HG02852 (cell line): Measurements from ENCODE around the gene HIPK2.
"Not testable (repeated sequence)": the region's sequence is repeated elsewhere in the genome, so short reads cannot be mapped to it uniquely, and the experiment has no call there.

Experiments
- ATAC-seq: cut with Tn5 transposase; IDR thresholded peaks from one replicate; pipeline ENCODE4 v1.9.1; 2021; ENCODE audit warnings: mild to moderate bottlenecking, moderate library complexity; ENCODE audit not compliant: unreplicated experiment

Gene HIPK2

DNA sequence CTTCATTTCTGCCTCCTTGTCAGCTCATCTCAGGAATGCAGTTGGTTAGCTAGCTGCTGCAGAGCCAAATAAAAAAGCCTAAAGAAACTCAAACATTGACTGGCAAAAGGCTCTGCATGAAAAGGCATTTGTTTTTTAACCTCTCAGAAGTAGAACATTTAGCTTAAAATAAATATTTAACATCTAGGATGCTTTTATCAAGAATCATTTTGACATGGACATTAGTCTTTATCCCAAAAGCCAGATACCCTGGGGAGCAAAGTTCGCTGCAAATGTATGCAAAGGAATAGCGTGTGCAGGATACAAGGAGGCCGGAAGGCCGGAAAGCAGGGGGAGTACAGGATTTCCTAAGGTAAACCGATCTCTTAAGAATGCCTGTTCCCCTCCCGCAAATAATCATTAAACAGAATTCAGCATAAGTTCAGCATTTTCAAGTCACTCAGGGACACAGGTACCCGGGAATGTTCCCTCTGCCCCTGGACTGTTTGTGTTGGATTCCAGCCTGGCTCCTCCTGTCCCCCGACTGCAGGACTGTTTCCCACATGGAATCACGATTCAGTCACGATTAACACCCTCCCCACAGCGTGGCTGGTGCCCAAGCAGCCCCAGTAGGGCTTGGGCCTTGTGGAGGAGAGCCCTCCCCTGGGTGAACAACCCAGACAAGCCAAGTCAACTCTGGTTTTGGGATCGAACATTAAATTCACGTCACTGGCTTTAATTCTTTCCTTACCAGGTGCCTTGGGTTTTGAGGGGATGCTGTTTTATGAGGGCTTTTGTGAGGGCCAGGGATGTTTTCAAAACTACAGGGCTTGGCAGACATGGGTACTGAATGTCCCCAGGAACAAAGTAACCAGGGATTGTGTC lies 97.8 kb downstream of the HIPK2 start:
- no peak for ATAC-seq

GRCh38 chr7:139676390-139676789 lies 101.4 kb downstream of the HIPK2 start:
- no peak for ATAC-seq

DNA sequence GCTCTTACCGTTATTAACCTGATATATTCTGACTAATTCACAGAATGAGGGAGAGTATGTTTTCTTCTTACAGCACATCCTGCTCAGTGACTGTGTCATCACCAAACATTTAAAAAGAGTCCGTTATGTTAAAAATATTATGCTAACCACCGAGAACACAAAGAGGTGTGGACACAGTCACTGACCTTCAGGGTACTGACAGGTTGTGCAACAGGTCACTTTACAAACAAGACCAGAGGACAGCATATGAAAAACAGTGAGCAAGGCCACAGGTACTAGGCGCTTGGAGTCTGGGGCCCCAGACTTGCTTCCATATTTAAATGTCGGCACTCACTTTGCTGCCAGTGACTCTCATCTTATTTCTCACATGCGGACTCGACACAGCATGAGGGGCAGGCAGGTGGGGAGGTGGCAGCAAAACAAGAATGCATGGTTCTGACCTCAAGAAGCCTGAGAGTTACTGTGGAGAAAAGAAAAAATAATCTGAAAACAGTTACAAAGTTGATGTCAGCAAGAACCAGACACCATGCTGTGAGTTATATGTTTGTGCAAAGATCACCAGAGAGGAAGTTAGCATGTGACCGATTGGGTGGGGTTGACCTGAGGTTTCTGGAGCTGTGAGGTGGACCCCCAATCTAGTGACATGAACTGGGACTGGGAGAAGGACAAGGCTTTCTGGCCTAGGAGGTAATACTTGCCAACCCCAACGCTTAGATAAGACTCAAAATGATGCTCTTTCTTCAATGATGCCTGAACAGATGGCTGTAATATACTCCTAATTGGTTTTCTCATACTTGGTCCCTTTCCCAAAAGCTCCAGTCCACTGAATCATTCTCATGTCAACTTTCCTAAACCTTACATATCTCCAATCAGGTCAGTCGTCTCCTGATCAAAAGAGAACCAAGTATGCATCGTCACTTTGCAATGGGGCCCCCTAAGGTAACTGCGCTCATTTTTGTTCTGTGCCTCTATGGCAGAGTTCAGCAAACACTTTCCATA lies 102.4 kb downstream of the HIPK2 start:
- ATAC-seq = no peak

- no peak for ATAC-seq
These were observed 103.1 kb downstream of the HIPK2 start for GRCh38 chr7:139674752-139675126.

DNA sequence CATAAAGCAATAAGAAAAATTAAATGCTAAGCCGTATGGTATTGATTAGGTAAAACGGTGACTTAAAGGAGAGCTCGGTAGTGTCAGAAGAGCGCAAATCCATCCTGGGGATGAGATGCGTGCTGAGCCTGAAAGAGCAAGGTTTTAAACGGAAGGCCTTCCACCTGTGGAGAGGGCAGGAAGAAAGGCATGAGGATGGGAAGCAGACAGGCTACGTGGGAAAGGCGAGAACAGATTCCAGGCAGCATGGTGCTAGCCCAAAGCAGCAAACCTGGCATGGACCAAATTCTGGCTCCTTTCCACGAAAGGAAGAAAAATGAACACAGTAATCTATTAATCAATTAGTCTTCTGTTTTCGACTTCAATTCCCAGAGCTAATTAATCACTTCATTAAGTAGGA lies 103.5 kb downstream of the HIPK2 start:
- no peak for ATAC-seq

- no peak for ATAC-seq
These were observed 104.0 kb downstream of the HIPK2 start for GRCh38 chr7:139673762-139674161.

DNA sequence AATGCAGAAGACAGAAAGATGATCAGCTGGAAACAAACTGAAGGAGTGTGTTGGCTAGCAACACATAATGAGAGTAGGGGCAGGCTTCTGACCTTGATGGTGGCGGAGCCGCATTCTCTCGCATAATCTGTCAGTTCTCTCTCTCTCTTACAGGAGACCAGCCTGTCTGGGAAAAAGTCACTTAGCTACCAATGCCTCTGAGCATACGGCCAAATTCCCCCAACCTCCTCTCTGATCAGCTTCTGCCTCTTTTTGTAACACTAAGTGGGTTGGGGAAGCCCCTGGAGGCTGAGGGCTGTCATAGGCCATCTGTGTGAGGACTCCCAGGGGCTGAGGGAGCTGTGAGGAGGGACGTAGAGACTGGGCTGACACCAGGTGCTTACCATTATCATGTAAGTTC lies 104.6 kb downstream of the HIPK2 start:
- peak; percentile 87 for ATAC-seq

DNA sequence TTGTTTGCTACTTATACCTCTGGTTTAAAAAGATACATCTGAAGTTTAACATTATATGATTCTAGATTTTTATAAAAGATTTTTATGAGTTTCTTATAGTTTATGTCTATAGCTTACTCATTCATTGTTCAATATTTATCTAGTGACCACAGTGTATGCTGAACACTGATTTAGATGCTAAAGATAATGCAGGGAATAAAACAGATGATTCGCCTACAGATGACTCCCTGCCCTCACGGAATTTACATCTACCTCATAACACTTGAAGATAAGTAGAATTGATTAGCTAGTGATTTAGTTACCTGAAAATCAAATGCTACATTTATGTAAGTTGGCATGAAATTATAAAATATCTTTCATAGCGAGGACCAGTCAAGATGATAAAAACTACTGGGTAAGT lies 105.8 kb downstream of the HIPK2 start:
- no peak for ATAC-seq

DNA sequence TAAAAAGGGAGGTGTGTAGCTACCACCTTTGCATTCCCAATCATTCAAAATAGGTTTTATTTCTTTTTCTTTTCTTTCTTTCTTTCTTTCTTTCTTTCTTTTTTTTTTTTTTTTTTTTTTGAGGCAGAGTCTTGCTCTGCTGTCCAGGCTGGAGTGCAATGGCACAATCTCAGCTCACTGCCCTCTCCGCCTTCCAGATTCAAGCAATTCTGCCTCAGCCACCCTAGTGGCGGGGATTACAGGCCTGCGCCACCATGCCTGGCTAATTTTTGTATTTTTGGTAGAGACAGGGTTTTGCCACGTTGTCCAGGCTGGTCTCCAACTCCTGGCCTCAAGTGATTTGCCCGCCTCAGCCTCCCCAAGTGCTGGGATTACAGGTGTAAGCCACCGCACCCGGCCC lies 107.1 kb downstream of the HIPK2 start:
- not testable (repeated sequence) for ATAC-seq

- no peak for ATAC-seq
These were observed 108.4 kb downstream of the HIPK2 start for GRCh38 chr7:139669106-139670061.

GRCh38 chr7:139667377-139667776 lies 110.4 kb downstream of the HIPK2 start:
- no peak for ATAC-seq

- ATAC-seq = no peak
These were observed 111.3 kb downstream of the HIPK2 start for GRCh38 chr7:139666501-139666900.

GRCh38 chr7:139664434-139664833 lies 113.4 kb downstream of the HIPK2 start:
- no peak for ATAC-seq

DNA sequence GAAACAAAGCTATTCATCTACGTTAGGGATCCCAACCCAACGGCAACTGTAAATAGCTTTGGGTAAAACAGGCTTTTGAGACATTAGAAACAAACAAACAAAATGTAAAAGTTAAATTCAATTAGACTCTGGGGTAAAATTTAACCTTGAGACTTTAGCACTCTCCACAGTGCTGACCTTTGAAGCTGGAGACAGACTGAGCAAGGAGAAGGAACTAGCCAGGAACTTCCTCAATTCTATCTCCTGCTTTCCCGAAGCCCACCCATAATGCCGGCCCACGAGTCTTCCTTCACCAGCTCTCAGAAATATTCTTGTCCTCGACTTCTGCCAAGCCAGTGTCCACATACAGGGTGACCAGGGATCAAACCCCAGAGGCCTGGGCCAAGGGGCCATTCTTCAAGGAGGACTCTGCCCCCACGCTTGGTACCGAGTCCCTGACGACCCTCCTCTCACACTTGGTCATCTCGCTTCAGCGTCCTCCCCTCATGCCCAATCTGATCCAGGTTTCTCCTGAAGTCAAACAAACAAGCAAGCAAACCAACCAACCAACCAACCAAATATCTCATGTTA lies 114.1 kb downstream of the HIPK2 start:
- no peak for ATAC-seq

DNA sequence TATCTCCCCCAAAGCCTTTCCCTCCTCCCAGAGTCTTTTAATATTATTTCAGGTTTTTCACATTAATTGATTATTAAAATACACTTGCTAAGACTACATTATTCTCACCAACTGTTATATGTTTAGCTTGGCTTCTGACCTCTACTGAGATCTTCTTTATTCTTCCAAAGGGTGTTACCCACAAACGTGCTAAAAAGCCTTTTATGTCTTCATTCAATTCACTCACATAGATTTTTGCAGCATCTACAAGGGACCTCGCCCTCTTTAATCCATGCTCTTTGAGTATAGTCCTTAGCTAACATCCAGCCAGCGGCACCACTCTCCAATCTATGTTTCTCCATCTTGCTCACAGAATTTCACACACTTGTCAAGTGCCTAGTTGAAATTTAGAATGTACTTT lies 115.9 kb downstream of the HIPK2 start:
- ATAC-seq = no peak

GRCh38 chr7:139661043-139661440 lies 116.8 kb downstream of the HIPK2 start:
- ATAC-seq = no peak

DNA sequence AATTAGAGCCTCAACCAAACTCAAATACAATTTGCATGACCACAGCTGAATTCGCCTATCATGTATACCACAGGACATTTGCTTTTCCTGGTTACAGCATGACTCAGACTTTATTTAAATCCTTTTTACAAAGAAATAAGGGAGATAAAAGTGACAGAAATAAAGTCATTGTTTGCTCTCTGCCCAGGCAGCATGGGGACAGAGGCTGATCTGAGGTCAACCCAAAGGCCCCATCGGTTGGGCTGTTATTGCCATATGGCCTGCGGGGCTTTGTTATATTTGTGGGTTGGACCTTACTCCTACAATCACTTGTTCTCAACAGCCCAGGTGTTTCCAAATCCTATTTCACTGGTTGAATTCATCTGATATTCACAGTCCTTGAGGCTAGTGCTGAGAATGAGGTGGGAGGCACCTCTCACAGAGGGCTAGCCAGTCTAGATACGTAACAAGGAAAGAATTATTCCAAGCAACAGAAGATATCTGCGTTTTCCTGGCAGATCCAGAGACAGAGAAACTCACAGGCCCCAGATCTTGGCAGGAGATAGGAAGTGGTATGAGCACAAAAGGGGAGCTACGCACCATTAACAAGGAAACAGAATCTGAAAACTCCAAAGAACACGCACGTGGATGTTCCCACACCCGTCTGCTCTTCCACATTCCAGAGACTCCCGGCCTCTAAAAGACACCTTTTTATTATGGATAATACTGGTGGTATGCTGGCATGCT lies 117.3 kb downstream of the HIPK2 start:
- ATAC-seq = no peak

DNA sequence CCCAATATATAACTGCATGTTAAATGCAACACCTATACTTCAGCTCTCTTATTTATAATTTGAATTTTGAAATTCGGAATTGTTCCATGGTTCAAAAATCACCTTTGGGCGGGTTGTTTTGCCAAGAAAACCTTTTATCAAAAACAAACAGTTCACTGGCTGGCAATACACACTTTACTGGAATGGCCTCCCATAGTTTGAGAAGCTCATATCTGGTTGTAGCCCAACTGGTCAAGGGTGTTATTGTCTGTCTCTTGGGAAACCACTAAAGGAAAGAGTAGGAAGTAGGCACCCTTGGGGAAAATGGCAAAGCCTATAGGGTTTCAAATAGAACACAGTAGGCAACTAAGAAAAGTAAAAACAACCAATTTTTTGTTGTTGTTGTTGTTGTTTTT lies 117.9 kb downstream of the HIPK2 start:
- ATAC-seq = no peak

- ATAC-seq = no peak
These were observed 118.7 kb downstream of the HIPK2 start for GRCh38 chr7:139658908-139659675.
